Thoracic aorta (tissue), 2 donors: ENCODE results near the gene TXNDC11. TPM values are rescaled to one million over a fixed set of nuclear protein-coding genes. Genes with fewer than 3 reads are reported as not detected.

Experiments
- ATAC-seq: fragments of 150-250 bp; one replicate; pipeline ENCODE4 v1.8.0; 2017; ENCODE audit warnings: low read depth; ENCODE audit not compliant: insufficient number of reproducible peaks, low FRiP score
- DNase-seq: peaks from one replicate; pipeline ENCODE4 v3.0.0-alpha.2; 2020; ENCODE audit warnings: low spot score
- H3K27ac ChIP-seq, 2 donors: fragments of 200-600 bp; sonication (generic); 1 replicate in 1 of 2; 2 replicates in 1 of 2; pipeline ENCODE4 v1.5.1; 2016; ENCODE audit warnings: mild to moderate bottlenecking in 2 of 2, moderate library complexity in 2 of 2
- H3K27me3 ChIP-seq: fragments of 200-600 bp; sonication (generic); replicated peaks from 2 replicates; pipeline ENCODE4 v1.6.0; 2016; ENCODE audit warnings: mild to moderate bottlenecking; ENCODE audit not compliant: insufficient read depth
- H3K36me3 ChIP-seq: fragments of 200-600 bp; sonication (generic); one replicate; pipeline ENCODE4 v1.5.1; 2016
- H3K4me1 ChIP-seq, 2 donors: fragments of 200-600 bp; sonication (generic); 1 replicate in 1 of 2; 2 replicates in 1 of 2; pipeline versions ENCODE4 v1.5.1 to v1.6.0; 2016; ENCODE audit warnings: low read depth in 2 of 2, mild to moderate bottlenecking in 1 of 2; ENCODE audit not compliant: control insufficient read depth in 1 of 2
- H3K4me3 ChIP-seq: fragments of 200-600 bp; sonication (generic); 2 replicates; pipeline ENCODE4 v1.5.1; 2016; ENCODE audit warnings: mild to moderate bottlenecking
- H3K9me3 ChIP-seq: fragments of 200-600 bp; sonication (generic); 2 replicates; pipeline ENCODE4 v1.5.1; 2016
- total RNA-seq, 2 donors: library from RNA; depleted of rRNA; stranded (reverse); fragments of >200 nt; gene quantifications; one replicate each; pipeline versions ENCODE4 v1.1.0 to v1.2.3, GENCODE V29; 2016
- TF ChIP-seq, protein P1 (sequence below): fragments of 200-600 bp; sonication (generic); IDR thresholded peaks from one replicate; pipeline ENCODE4 v1.5.1; 2019; ENCODE audit warnings: antibody characterized with exemption

The TXNDC11 gene
- total RNA-seq, 2 donors from 2014 or later: 44.5 to 49.4 TPM

DNA sequence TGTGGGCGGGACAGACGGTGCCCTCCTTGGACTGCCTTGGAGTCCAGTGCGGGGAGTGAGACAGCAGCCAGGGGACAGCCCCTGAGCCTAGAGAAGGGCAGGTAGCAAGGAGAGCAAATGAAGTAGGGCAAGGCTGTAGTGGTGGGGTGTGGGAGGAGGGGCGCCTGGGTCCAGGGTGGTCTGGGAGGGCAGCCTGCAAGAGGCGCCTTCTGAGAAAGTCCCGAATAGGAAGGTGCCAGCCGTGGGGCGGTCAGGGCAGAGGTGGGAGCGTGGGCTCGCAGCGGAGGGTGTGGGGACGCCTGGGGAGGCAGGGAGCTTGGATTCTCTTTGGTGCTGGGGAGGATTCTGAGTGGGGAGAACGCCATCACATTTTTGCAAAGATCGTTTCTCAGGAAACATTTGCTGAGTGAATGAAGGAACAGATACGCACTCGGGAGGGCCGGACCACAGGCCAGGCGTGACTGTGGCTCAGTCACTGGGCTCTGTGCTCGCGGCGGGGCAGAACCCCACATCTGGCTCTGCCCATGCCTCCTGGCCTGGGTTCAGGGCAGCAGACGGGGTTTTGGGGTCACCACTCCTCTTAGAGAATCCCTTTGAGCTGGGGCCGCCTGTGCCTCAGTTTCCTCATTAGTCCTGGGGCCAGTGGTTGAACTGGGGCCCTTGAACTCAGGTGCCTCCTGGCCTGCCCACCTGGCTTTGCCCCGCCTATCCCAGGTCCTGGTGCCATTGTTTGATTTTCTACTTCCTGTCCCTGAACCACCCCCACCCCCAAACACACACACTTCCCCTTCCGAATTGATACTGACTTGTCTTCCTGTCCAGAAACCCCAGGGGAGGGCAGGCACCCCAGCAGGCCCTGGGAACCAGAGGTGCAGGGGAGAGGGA is 70.2 kb downstream of the TXNDC11 start:
- TF ChIP-seq, protein P1, sequence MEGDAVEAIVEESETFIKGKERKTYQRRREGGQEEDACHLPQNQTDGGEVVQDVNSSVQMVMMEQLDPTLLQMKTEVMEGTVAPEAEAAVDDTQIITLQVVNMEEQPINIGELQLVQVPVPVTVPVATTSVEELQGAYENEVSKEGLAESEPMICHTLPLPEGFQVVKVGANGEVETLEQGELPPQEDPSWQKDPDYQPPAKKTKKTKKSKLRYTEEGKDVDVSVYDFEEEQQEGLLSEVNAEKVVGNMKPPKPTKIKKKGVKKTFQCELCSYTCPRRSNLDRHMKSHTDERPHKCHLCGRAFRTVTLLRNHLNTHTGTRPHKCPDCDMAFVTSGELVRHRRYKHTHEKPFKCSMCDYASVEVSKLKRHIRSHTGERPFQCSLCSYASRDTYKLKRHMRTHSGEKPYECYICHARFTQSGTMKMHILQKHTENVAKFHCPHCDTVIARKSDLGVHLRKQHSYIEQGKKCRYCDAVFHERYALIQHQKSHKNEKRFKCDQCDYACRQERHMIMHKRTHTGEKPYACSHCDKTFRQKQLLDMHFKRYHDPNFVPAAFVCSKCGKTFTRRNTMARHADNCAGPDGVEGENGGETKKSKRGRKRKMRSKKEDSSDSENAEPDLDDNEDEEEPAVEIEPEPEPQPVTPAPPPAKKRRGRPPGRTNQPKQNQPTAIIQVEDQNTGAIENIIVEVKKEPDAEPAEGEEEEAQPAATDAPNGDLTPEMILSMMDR: no peak
- DNase-seq: no peak
- no peak overlapping the region for H3K4me3 ChIP-seq

GRCh38 chr16:11671676-11672075 is 71.0 kb downstream of the TXNDC11 start:
- Histone ChIP-seq H3K9me3 (no peaks in the 10 kb centered on the region), H3K4me3 (no peak overlapping the region), H3K4me1 (peaks cover 30 to 66% of the 10 kb centered on the region in 2 donors), H3K36me3 (peaks cover 1% of the 10 kb centered on the region), H3K27ac (no peak overlapping the region), H3K27me3 (no peaks in the 10 kb centered on the region)
- no peak for DNase-seq
- TF ChIP-seq, protein P1: no peak
- no peak for ATAC-seq

More for the DNA sequence above, 70.2 kb downstream of the TXNDC11 start:
- Histone ChIP-seq H3K4me1 (peaks cover 30 to 65% of the 10 kb centered on the region in 2 donors), H3K27ac (peak overlapping the region in 1 of 2 donors; percentile 27), H3K36me3 (peaks cover 9% of the 10 kb centered on the region), H3K27me3 (no peaks in the 10 kb centered on the region), H3K9me3 (no peaks in the 10 kb centered on the region)
- no peak for ATAC-seq

- Histone ChIP-seq H3K27ac (no peak overlapping the region), H3K36me3 (no peaks in the 10 kb centered on the region), H3K4me1 (peaks cover 30 to 66% of the 10 kb centered on the region in 2 donors), H3K4me3 (no peak overlapping the region), H3K9me3 (no peaks in the 10 kb centered on the region), H3K27me3 (no peaks in the 10 kb centered on the region)
- DNase-seq (no peak), ATAC-seq (no peak)
- TF ChIP-seq, protein P1: no peak
Measured at GRCh38 chr16:11671271-11671670, 71.4 kb downstream of the TXNDC11 start.

- no peak for DNase-seq
- ATAC-seq: no peak
- peaks cover 30 to 66% of the 10 kb centered on the region in 2 donors for H3K4me1 ChIP-seq
Measured at GRCh38 chr16:11670171-11671131, 72.2 kb downstream of the TXNDC11 start.

More at GRCh38 chr16:11670171-11671131, 72.2 kb downstream of the TXNDC11 start:
- H3K9me3 ChIP-seq: no peaks in the 10 kb centered on the region
- peak overlapping the region; percentile 95 for H3K4me3 ChIP-seq
- H3K36me3 ChIP-seq: no peaks in the 10 kb centered on the region
- no peaks in the 10 kb centered on the region for H3K27me3 ChIP-seq
- TF ChIP-seq, protein P1: no peak
- H3K27ac ChIP-seq: peak overlapping the region; percentile 76 to 82
